IPS DF 6.9 (cell line): ENCODE data around the gene CCDC116.

Source experiments
- DNase-seq: peaks from one replicate; pipeline ENCODE4 v3.0.0-alpha.2; 2013; ENCODE audit warnings: low read depth, low spot score
- H3K27ac ChIP-seq: one replicate; pipeline ENCODE4 v1.5.1; 2013; ENCODE audit warnings: low read length, control low read depth
- H3K27me3 ChIP-seq: 2 replicates; pipeline ENCODE4 v1.6.1; 2013; ENCODE audit warnings: mild to moderate bottlenecking, low read length; ENCODE audit not compliant: control insufficient read depth, insufficient read depth
- H3K36me3 ChIP-seq: 2 replicates; pipeline ENCODE4 v1.6.1; 2013; ENCODE audit warnings: low read length; ENCODE audit not compliant: control insufficient read depth, insufficient read depth
- H3K4me1 ChIP-seq: 2 replicates; pipeline ENCODE4 v1.6.1; 2013; ENCODE audit warnings: low read length; ENCODE audit not compliant: control insufficient read depth, insufficient read depth
- H3K4me3 ChIP-seq: 2 replicates; pipeline ENCODE4 v1.5.1; 2013; ENCODE audit warnings: mild to moderate bottlenecking, low read length
- H3K9me3 ChIP-seq: 2 replicates; pipeline ENCODE4 v1.6.1; 2013; ENCODE audit warnings: low read length, inconsistent platforms; ENCODE audit not compliant: control insufficient read depth, insufficient read depth
- WGBS: extraction: QIAGEN DNeasy Blood & Tissue Kit; methylation state at CpG from one replicate; pipeline ENCODE4 v1.1.7; 2013; ENCODE audit warnings: mixed read lengths, missing lambda C conversion rate; ENCODE audit not compliant: insufficient read length, insufficient coverage; 5-methylcytosine and 5-hydroxymethylcytosine counted together

The CCDC116 gene

DNA sequence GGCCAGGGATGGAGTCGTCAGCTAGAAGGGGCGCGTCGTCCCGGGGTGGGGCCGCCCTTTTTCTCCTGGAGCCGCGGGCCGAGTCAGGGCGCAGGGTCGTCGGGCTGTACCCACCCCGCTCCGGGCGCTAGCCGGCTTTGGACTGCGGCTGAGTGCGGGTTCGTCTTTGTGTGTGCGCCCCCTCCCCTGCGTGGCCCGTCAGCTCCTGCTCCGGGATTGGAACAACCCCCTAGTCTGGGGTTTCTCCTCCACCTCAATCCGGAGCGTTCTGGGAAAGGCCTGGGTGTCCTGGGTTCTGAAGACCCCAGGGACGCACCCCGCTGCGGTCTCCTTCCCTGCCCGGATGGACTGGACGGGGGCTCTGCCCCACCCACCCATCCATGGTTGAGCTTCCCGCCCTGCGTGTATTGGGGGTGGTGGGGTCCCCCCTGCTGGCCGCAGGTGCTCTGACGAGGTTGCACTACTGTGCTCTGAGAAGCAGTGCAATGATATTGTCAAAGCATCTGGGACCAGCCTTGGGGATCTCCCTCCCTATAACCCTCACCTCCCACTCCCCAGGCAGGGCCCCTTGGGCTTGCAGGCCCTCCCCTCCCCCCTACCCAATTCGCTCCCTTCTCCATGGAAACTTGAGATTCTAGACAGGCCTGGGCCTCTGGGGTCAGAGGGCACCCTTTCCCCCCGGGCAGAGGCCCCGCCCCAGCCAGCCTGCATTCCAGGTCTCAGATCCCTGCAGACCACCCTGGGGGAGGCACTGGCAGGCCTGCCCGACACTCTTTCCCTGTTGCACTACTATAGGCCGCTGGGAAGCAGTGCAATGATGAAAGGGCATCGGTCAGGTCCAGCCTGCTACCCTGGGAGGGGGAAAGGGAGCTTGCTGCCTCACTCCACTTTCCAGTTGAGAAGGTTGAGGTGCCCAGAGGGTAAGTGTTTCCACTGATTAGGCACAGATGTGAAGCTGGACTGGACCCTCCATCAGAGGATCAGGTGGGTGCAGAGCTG, 20.3 kb downstream of the CCDC116 start:
- peaks cover 5% of the 10 kb centered on the region for H3K4me1 ChIP-seq

DNA sequence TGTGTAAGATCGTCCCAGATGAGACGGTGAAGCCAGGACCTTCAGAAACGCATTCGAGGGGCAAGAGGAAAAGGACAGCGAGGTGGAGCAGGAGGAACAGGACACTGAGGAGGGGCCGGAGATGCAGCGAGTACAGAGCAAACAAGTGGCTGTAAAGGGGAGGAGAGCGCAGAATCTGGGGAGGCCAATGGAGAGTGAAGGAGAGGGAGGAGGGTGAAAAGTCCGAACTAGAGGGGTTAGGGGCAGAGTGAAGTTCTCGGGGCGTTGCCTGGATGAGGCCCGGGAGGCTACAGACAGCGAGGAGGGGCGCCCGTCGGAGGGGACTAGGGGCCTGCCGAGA, 24.4 kb downstream of the CCDC116 start:
- no CpG with 5 or more reads among the region's 17 CpGs for WGBS
- no peak for DNase-seq
- no peak overlapping the region for H3K27ac ChIP-seq

More for the DNA sequence above, 20.3 kb downstream of the CCDC116 start:
- Histone ChIP-seq H3K4me3 (peak overlapping the region; percentile 99), H3K9me3 (no peaks in the 10 kb centered on the region), H3K27ac (no peak overlapping the region), H3K36me3 (peaks cover 6% of the 10 kb centered on the region), H3K27me3 (no peaks in the 10 kb centered on the region)
- no peak for DNase-seq
- WGBS, result no CpG with 5 or more reads among the region's 40 CpGs

DNA sequence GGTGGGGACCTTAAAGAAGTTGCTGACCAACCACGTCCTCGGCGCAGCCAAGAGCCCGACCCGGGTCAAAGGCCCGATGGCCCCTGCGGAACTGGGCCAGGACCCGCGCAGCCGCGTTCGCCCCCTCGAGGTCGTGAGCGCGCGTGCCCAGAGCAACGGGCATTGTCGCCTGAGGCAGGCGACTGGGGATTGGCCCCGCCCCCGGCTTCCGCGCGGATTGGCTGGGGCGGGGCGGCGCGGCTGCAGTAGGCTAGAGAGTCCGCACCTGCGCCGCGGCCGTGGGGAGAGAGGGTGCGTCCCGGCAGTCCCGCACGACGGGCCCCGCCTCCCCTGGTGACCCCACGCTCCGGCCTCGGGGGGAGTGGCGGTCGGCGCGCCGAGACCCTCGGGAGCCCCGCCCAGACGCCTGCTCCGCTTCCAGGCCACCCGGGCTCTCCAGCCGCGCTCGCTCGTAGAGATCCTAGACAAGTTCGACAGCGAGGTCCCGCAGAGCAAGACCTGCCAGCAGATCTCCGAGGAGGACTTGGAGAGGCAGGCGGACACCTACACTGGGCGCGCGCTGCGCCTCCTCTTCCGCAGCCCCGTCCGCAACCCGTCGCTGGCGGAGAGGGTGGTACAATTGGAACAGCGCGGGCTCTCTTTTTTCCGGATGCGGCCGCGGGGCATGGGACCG, 24.9 kb downstream of the CCDC116 start:
- peak overlapping the region; percentile 52; the same call in 1 of the 2 replicates for H3K4me3 ChIP-seq
- H3K36me3 ChIP-seq, result peaks cover 6% of the 10 kb centered on the region
- no peak overlapping the region for H3K27ac ChIP-seq
- H3K4me1 ChIP-seq, result peaks cover 2% of the 10 kb centered on the region
- H3K9me3 ChIP-seq, result no peaks in the 10 kb centered on the region
- no peak for DNase-seq
- H3K27me3 ChIP-seq, result no peaks in the 10 kb centered on the region
- WGBS, result no CpG with 5 or more reads among the region's 79 CpGs

More for the DNA sequence above, 24.4 kb downstream of the CCDC116 start:
- no peaks in the 10 kb centered on the region for H3K9me3 ChIP-seq
- peaks cover 2% of the 10 kb centered on the region for H3K4me1 ChIP-seq
- H3K4me3 ChIP-seq, result peak overlapping the region; percentile 52; the same call in 1 of the 2 replicates
- no peaks in the 10 kb centered on the region for H3K27me3 ChIP-seq
- H3K36me3 ChIP-seq, result peaks cover 6% of the 10 kb centered on the region

DNA sequence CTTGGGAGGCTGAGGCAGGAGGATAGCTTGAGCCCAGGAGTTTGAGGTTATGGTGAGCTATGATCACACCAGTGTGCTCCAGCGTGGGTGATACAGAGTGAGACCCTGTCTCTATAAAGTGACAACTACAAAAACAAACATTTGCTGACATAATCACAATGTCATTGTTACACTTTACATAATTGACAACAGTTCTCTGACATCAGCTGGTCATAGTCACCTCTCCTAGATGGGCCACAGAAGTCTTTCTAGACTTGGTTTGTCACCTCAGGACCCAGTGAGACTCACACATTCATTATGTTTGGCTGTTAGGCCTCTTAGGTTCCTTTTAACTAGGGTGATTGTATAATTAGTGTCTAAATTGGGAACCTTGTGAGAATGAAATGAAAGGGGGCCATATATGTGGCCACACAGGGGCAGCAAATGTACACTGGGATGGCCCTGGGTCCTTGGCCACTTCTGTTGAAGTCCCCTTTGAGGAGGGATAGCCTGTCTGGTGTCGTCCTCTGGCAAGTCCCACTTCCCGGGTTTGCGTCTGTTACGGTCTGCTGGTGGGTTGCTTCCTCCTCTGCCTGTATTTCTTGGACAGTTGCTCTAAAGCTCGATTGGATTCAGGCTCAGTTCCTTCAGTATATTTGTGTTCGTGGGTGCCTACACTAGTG, 27.4 kb downstream of the CCDC116 start:
- H3K27ac ChIP-seq, result no peak overlapping the region
- no peak overlapping the region for H3K4me3 ChIP-seq
- WGBS, result no CpG with 5 or more reads among the region's 7 CpGs
- H3K9me3 ChIP-seq, result no peaks in the 10 kb centered on the region
- H3K36me3 ChIP-seq, result no peaks in the 10 kb centered on the region
- H3K27me3 ChIP-seq, result no peaks in the 10 kb centered on the region
- H3K4me1 ChIP-seq, result peaks cover 2% of the 10 kb centered on the region
- DNase-seq, result no peak

DNA sequence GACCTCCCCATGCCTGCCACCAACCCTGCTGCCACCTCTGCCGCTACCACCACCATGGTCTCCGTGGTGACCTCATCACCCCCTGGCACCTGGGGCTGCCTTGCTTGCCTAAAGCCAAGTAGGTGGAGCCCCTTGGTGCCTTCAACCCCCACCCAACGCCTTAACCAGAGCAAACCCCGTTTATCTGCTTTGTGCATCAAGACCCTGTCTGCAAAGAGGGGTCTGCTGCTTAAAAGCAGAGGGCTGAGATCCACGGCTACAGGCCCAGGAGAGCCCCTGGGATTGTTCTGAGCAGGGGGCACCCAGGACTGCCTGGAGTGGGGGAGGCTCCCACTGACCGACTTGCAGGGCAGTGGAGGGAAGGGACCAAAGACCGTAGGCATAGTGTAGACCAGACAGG, 28.3 kb downstream of the CCDC116 start:
- Histone ChIP-seq H3K36me3 (no peaks in the 10 kb centered on the region), H3K27ac (no peak overlapping the region), H3K4me3 (no peak overlapping the region), H3K27me3 (no peaks in the 10 kb centered on the region), H3K9me3 (no peaks in the 10 kb centered on the region), H3K4me1 (peaks cover 2% of the 10 kb centered on the region)
- WGBS, result no CpG with 5 or more reads among the region's 7 CpGs
- DNase-seq, result no peak

DNA sequence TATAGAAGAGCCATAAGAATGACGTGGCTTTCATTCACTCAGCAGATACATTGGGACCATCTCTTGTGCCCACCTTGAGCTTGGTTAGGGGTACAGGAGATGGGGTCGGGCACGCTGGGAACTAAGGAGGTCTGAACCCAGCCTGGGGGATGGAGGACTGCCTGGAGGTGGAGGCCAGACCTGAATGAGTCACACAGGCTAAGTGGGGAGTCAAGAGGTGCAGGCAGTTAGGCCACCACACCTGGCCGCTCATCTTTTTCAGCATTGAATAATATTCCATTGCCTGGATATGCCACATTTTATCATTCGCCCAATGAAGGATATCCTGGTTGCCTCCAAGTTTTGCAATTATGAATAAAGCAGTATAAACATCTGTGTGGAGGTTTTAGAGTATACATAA, 29.4 kb downstream of the CCDC116 start:
- Histone ChIP-seq H3K4me3 (no peak overlapping the region), H3K27me3 (no peaks in the 10 kb centered on the region)

DNA sequence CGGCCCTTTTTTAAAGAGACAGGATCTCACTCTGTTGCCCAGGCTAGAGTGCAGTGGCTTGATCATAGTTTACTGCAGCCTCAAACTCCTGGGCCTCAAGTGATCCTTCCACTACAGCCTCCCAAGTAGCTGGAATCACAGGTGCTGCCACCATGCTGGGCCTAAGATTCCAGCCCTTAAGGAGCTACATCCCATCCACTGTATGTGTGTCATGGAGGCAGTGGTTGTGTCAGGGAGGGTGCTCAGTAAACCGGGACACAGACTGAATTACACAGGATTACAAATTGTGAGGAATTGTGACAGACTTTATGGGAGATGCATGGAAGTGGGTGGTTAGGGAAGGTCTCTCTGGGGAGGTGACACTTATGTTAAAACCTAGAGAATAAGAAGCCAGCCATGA, 31.2 kb downstream of the CCDC116 start:
- Histone ChIP-seq H3K4me3 (no peak overlapping the region), H3K36me3 (no peaks in the 10 kb centered on the region), H3K9me3 (no peaks in the 10 kb centered on the region), H3K4me1 (no peaks in the 10 kb centered on the region), H3K27ac (no peak overlapping the region), H3K27me3 (no peaks in the 10 kb centered on the region)
- no peak for DNase-seq
- no CpG with 5 or more reads among the region's 2 CpGs for WGBS

More for the DNA sequence above, 29.4 kb downstream of the CCDC116 start:
- DNase-seq, result no peak
- Histone ChIP-seq H3K36me3 (no peaks in the 10 kb centered on the region), H3K9me3 (no peaks in the 10 kb centered on the region), H3K4me1 (no peaks in the 10 kb centered on the region), H3K27ac (no peak overlapping the region)
- no CpG with 5 or more reads among the region's 5 CpGs for WGBS

DNA sequence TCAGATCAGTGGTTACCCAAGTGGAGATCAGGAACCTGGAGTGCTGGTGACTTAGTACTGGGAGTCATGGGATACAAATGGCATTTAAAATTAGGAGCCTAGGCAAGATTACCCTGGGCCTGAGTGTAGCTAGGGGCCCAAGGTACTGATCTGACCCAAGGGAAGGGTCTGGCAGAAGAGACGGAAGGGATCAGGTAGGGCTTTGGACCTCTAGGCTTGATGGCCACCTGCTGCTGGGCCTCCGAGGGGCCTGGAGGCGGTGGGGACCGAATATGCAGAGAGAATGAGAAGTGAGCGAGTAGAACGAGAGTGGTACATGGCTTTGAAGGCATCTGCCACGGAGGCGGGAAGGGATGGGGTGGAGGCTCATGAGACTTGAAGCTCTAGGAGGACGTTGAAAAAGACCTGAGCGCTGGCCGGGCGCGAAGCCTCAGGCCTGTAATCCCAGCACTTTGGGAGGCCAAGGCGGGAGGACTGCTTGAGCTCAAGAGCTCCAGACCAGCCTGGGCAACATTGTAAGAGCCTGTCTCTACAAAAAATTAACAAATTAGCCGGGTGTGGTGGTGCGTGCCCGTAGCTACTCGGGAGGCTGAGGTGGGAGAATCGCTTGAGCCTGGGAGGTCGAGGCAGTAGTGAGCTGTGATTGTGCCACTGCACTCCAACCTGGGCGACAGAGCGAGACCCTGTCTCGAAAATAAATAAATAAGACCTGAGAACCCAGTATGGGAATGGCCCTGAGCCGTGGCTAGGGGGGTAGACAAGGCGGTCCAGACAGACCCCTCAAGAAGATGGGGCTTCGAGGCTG, 32.7 kb downstream of the CCDC116 start:
- Histone ChIP-seq H3K27me3 (no peaks in the 10 kb centered on the region), H3K4me1 (no peaks in the 10 kb centered on the region), H3K27ac (no peak overlapping the region), H3K9me3 (no peaks in the 10 kb centered on the region), H3K36me3 (no peaks in the 10 kb centered on the region), H3K4me3 (peak overlapping the region; percentile 74; the same call in 1 of the 2 replicates)
- no CpG with 5 or more reads among the region's 26 CpGs for whole genome bisulfite sequencing
- no peak for DNase-seq

DNA sequence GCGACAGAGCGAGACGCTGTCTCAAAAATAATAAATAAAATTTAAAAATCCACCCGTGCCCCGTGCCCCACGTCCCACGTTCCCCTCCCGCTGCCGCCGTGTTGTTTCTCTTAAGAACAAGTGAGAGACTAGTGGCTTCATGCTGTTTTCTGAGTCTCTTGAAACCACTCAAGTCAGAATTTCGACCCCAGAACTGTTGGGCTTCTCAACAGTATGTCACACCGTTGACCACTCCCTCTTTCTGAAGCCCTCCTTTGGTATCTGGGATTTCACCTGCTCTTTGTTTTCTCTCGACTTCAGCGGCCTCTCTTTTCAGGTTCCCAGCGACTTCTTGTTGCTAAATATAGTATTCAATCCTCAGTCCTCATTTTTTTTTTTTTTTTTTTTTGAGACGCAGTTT, 34.2 kb downstream of the CCDC116 start:
- WGBS, result no CpG with 5 or more reads among the region's 16 CpGs
- DNase-seq, result no peak
- Histone ChIP-seq H3K4me3 (no peak overlapping the region; the same call in 1 of the 2 replicates), H3K9me3 (no peaks in the 10 kb centered on the region), H3K27me3 (no peaks in the 10 kb centered on the region), H3K4me1 (no peaks in the 10 kb centered on the region), H3K36me3 (peaks cover 8% of the 10 kb centered on the region; the same call in 1 of the 2 replicates), H3K27ac (no peak overlapping the region)
